Natural killer cell (primary cell): ENCODE measurements around the gene BOD1. TPM values are rescaled to one million over a fixed set of nuclear protein-coding genes. Genes with fewer than 3 reads are reported as not detected.

Experiments used
- ATAC-seq, 3 donors: fragments of 150-1000 bp in 2 of 3; fragments of 200-7000 bp in 1 of 3; cut with Tn5 transposase; 1 replicate in 1 of 3; 2 replicates in 2 of 3; pipeline ENCODE4 v1.10.0; 2021; ENCODE audit warnings: mild to moderate bottlenecking in 2 of 3, moderate library complexity in 2 of 3
- DNase-seq, 2 donors: peaks; one replicate each; pipeline versions ENCODE4 v3.0.0 to v3.0.0-alpha.2; 2013 to 2021; ENCODE audit warnings: mixed read lengths in 1 of 2
- H3K27ac ChIP-seq: one replicate; pipeline ENCODE4 v1.5.1; 2013; ENCODE audit warnings: mild to moderate bottlenecking, low read length
- H3K27me3 ChIP-seq: one replicate; pipeline ENCODE4 v1.6.1; 2013; ENCODE audit warnings: low read length; ENCODE audit not compliant: control insufficient read depth, insufficient read depth
- H3K36me3 ChIP-seq: one replicate; pipeline ENCODE4 v1.6.1; 2013; ENCODE audit warnings: low read length; ENCODE audit not compliant: control insufficient read depth, insufficient read depth
- H3K4me1 ChIP-seq: one replicate; pipeline ENCODE4 v1.6.1; 2013; ENCODE audit warnings: low read length; ENCODE audit not compliant: control insufficient read depth, insufficient read depth
- H3K4me3 ChIP-seq: one replicate; pipeline ENCODE4 v1.5.1; 2013; ENCODE audit warnings: low read length
- H3K9me3 ChIP-seq: one replicate; pipeline ENCODE4 v1.6.1; 2013; ENCODE audit warnings: low read length; ENCODE audit not compliant: control insufficient read depth, insufficient read depth
- H3K27ac Mint-ChIP-seq, 2 donors: one replicate each; pipeline ENCODE4 v1.8.0; 2022; ENCODE audit warnings: mild to moderate bottlenecking in 2 of 2, mixed read lengths in 2 of 2, moderate library complexity in 1 of 2
- H3K27me3 Mint-ChIP-seq, 2 donors: one replicate each; pipeline ENCODE4 v1.8.0; 2022; ENCODE audit warnings: low read depth in 2 of 2, mixed read lengths in 2 of 2
- H3K36me3 Mint-ChIP-seq: one replicate; pipeline ENCODE4 v1.8.0; 2022; ENCODE audit warnings: mixed read lengths
- H3K4me1 Mint-ChIP-seq, 2 donors: one replicate each; pipeline ENCODE4 v1.8.0; 2022; ENCODE audit warnings: mixed read lengths in 2 of 2
- H3K4me3 Mint-ChIP-seq: one replicate; pipeline ENCODE4 v1.8.0; 2022; ENCODE audit warnings: mild to moderate bottlenecking, moderate library complexity, mixed read lengths
- H3K9me3 Mint-ChIP-seq, 2 donors: one replicate each; pipeline ENCODE4 v1.8.0; 2022; ENCODE audit warnings: mixed read lengths in 2 of 2
- WGBS: methylation state at CpG from one replicate; pipeline ENCODE4 v1.1.7; 2013; ENCODE audit warnings: missing lambda C conversion rate; ENCODE audit not compliant: insufficient coverage; 5-methylcytosine and 5-hydroxymethylcytosine counted together
- intact Hi-C: fragments of 100-400 bp; cut with micrococcal nuclease; formaldehyde crosslinking; loops from one replicate; pipeline ENCODE4 v1.14.2; 2022
- total RNA-seq, 4 donors: library from RNA; stranded (reverse); fragments of 120-200 nt in 1 of 4; gene quantifications; one replicate each; pipeline versions ENCODE4 v1.2.3 to v1.2.4, GENCODE V29; 2013 to 2022
- TF ChIP-seq, protein P1 (sequence below): fragments of 200-600 bp; IDR thresholded peaks from one replicate; pipeline ENCODE4 v1.8.0; 2022; ENCODE audit warnings: antibody characterized with exemption

The BOD1 gene
- total RNA-seq, 3 donors from 2014 or later (not counting 1 experiment from before 2014, with no cell fraction given) = 11.0 to 19.9 (median 16.6) TPM

DNA sequence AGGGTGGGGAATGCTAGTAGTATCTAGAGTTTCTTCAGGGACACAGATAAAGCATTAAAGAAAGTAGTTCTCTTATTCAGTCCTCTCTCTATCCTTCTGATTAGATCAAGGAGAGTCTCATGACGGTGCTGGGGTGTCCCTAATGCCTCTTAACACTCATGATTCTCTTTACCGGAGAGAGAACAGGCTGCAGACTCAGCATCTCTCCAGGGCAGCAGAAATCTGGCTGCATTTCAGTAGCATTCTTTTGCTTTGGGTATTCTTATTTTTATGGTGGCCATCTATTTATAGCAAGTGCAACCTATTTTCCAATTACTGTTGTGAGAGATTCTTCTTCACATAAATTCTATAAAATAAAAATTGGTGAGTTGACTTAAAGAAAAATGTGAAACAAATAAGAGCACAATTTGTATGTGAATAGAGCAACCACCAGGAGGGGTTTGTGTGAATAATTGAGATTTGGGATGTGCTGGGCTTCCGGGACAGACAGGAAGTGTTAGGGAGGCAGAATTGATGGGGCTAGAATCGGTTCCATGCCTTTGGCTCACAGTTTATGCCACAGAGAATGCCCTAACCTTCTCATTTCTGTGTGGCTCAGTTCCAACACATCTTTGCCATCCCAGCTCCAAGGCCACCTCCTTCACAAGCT, 23.8 kb upstream of the BOD1 start:
- H3K4me1 ChIP-seq = no peaks in the 10 kb centered on the region
- DNase-seq = no peak
- H3K4me1 Mint-ChIP-seq = no peaks in the 10 kb centered on the region
- intact Hi-C loops = no loop called here
- TF ChIP-seq, protein P1, sequence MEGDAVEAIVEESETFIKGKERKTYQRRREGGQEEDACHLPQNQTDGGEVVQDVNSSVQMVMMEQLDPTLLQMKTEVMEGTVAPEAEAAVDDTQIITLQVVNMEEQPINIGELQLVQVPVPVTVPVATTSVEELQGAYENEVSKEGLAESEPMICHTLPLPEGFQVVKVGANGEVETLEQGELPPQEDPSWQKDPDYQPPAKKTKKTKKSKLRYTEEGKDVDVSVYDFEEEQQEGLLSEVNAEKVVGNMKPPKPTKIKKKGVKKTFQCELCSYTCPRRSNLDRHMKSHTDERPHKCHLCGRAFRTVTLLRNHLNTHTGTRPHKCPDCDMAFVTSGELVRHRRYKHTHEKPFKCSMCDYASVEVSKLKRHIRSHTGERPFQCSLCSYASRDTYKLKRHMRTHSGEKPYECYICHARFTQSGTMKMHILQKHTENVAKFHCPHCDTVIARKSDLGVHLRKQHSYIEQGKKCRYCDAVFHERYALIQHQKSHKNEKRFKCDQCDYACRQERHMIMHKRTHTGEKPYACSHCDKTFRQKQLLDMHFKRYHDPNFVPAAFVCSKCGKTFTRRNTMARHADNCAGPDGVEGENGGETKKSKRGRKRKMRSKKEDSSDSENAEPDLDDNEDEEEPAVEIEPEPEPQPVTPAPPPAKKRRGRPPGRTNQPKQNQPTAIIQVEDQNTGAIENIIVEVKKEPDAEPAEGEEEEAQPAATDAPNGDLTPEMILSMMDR = no peak
- no peaks in the 10 kb centered on the region for H3K9me3 Mint-ChIP-seq
- no peak overlapping the region for H3K4me3 Mint-ChIP-seq
- no peak for ATAC-seq
- H3K9me3 ChIP-seq = no peaks in the 10 kb centered on the region
- H3K27ac Mint-ChIP-seq = no peak overlapping the region
- 62% methylated on average over 4 of the region's 4 CpGs for WGBS
- no peaks in the 10 kb centered on the region for H3K27me3 ChIP-seq
- H3K4me3 ChIP-seq = no peak overlapping the region
- H3K36me3 ChIP-seq = no peaks in the 10 kb centered on the region
- H3K27ac ChIP-seq = no peak overlapping the region
- no peaks in the 10 kb centered on the region for H3K36me3 Mint-ChIP-seq
- H3K27me3 Mint-ChIP-seq = no peaks in the 10 kb centered on the region

DNA sequence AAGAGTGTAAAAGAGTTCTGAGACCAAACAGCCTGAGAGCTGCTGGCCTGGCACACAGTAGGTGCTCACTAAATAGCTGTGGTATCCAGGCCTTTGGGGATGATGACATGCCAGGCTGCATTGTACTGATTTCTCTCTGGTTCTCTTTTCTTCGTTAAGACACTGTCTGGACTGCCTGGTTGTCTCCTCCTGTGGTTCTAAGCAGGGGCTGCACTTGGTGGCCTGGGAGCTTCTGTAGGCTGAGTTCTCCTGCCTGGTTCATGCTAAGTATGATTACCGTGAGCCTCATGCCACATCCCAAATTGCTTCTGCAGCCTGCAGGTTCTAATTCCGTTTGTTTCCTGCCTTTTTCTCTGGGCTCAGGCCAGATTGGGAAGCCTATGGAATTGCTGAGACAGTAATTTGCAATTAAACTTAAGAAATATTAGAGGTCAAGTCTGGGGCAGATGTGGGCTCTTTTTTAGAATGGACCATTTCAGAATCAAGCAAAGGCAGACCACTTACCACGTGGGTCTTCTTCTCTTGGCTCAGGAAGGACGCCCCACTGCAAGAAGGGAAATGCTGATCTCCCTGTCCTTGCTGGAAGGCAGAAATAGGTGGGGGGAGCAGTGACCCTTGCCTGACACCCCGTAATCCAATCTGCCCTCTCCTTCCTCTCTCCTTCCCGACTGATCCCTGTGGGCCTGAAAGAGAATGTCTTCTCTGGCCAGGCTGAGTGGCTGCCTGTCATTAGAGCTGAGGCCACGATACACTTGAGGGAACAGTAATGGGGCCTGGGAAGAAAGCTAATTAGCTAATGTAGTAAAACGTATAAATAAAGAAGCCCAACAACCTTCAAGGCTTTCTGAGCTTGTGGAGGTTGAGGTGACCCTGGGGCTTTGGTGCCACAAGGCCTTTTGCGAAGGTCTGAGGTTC, 21.9 kb upstream of the BOD1 start:
- intact Hi-C loops = no loop called here
- TF ChIP-seq, protein P1 = no peak
- DNase-seq (no peak), ATAC-seq (no peak)
- no peaks in the 10 kb centered on the region for H3K36me3 Mint-ChIP-seq
- peaks cover 0 to 5% of the 10 kb centered on the region in 2 donors for H3K27me3 Mint-ChIP-seq
- H3K9me3 Mint-ChIP-seq = no peaks in the 10 kb centered on the region
- H3K9me3 ChIP-seq = no peaks in the 10 kb centered on the region
- no peaks in the 10 kb centered on the region for H3K4me1 ChIP-seq
- no peak overlapping the region for H3K27ac ChIP-seq
- no peak overlapping the region for H3K4me3 Mint-ChIP-seq
- no peak overlapping the region for H3K4me3 ChIP-seq
- H3K27ac Mint-ChIP-seq = no peak overlapping the region
- no peaks in the 10 kb centered on the region for H3K4me1 Mint-ChIP-seq
- H3K36me3 ChIP-seq = no peaks in the 10 kb centered on the region
- no peaks in the 10 kb centered on the region for H3K27me3 ChIP-seq
- 80% methylated on average over 8 of the region's 10 CpGs for WGBS

DNA sequence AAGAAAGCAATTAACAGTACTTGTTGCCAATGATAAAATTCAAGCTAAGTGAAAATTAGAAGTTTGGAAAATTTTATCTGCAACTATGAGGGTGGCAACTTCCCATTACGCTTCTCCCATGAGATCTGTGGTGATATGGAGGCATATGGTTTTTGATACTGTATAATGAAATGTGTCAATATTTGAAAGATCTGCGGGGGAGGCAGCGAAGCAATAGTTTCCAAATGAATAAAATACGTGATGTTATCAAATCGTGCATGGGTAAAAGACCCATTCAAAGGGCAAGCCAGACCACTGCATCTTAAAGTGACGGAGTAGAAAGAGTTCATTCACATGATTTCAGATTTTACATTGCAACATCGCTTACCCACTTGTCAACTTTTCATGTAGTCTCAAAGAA, 20.9 kb upstream of the BOD1 start:
- H3K27me3 ChIP-seq = no peaks in the 10 kb centered on the region
- Mint-ChIP-seq H3K27me3 (peaks cover 0 to 5% of the 10 kb centered on the region in 2 donors), H3K4me3 (no peak overlapping the region), H3K27ac (no peak overlapping the region), H3K36me3 (no peaks in the 10 kb centered on the region), H3K4me1 (no peaks in the 10 kb centered on the region), H3K9me3 (no peaks in the 10 kb centered on the region)
- intact Hi-C loops = no loop called here
- TF ChIP-seq, protein P1 = no peak
- H3K9me3 ChIP-seq = no peaks in the 10 kb centered on the region
- no peak overlapping the region for H3K4me3 ChIP-seq
- no peak overlapping the region for H3K27ac ChIP-seq
- DNase-seq (no peak), ATAC-seq (no peak)
- H3K4me1 ChIP-seq = no peaks in the 10 kb centered on the region
- H3K36me3 ChIP-seq = no peaks in the 10 kb centered on the region
- WGBS = 87% methylated on average over 7 of the region's 7 CpGs
